WTC11 (cell line): ENCODE measurements around the gene CD320.

Source experiments
- CBFB ChIP-seq: sonication (generic); formaldehyde crosslinking; IDR thresholded peaks from 2 replicates; pipeline ENCODE4 v1.8.1; 2022; ENCODE audit warnings: mild to moderate bottlenecking, low read depth, missing genetic modification reagents
- CTCF ChIP-seq: fragments of 200-600 bp; IDR thresholded peaks from 2 replicates; pipeline ENCODE4 v1.8.0; 2022; ENCODE audit warnings: antibody characterized with exemption
- ETV6 ChIP-seq: sonication (generic); formaldehyde crosslinking; IDR thresholded peaks from 2 replicates; pipeline ENCODE4 v1.8.1; 2022; ENCODE audit warnings: mild to moderate bottlenecking, missing genetic modification reagents
- MXD4 ChIP-seq: fragments of 250-450 bp; sonication (Bioruptor Pico); IDR thresholded peaks from 2 replicates; pipeline ENCODE4 v1.8.0; 2021; ENCODE audit warnings: mild to moderate bottlenecking, moderate library complexity, borderline replicate concordance
- NR3C1 ChIP-seq: sonication (generic); formaldehyde crosslinking; conservative IDR thresholded peaks from 2 replicates; pipeline ENCODE4 v1.8.1; 2023; ENCODE audit warnings: low read depth, mild to moderate bottlenecking, missing genetic modification reagents
- SMAD4 ChIP-seq: sonication (generic); formaldehyde crosslinking; IDR thresholded peaks from 2 replicates; pipeline ENCODE4 v1.8.0; 2022; ENCODE audit warnings: mild to moderate bottlenecking, missing genetic modification reagents
- STAT6 ChIP-seq: sonication (generic); formaldehyde crosslinking; conservative IDR thresholded peaks from 2 replicates; pipeline ENCODE4 v1.8.1; 2023; ENCODE audit warnings: mild to moderate bottlenecking, low read depth, missing genetic modification reagents, moderate library complexity
- TEAD4 ChIP-seq: sonication (generic); formaldehyde crosslinking; IDR thresholded peaks from 2 replicates; pipeline ENCODE4 v1.8.0; 2022; ENCODE audit warnings: mild to moderate bottlenecking, missing genetic modification reagents
- TF ChIP-seq, protein P1 (sequence below): sonication (generic); formaldehyde crosslinking; IDR thresholded peaks from 2 replicates; pipeline ENCODE4 v1.8.1; 2023; ENCODE audit warnings: mild to moderate bottlenecking, missing genetic modification reagents, borderline replicate concordance

DNA sequence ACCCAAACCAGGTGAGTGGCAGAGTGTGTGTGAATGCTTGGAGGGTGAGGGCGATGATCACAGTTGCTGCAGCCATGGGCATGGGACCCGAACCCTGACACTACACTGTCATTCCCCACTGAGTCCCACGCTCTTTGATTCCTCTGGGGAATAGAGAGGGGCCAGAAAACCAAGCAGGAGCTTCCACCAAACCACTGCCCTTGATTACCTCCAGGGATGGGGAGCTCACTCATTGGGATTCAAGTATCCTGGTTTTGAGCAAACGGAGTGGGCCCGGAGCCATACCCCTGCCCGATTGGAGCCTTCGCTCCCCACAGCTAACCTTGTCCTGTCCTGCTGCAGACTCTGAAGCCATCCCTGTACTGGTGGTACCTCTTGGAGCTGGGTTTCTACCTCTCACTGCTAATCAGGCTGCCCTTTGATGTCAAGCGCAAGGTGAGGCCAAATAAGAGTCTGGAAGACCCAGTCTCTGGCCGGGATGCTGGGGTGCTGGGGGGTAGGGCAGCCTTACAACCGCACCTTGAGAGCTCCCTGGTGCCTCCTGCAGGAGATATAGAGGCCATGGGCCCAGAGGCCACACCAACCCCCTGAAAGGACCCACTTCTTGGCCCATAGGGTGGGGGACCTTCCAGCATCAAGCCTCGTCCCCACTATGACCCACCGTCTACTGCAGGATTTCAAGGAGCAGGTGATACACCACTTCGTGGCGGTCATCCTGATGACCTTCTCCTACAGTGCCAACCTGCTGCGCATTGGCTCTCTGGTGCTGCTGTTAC is 51.7 kb downstream of the CD320 start:
- TF ChIP-seq ETV6 (CRISPR knock-in tag) (no peak), TEAD4 (no peak), NR3C1 (CRISPR knock-in tag) (no peak), CTCF (no peak), CBFB (CRISPR knock-in tag) (no peak), STAT6 (CRISPR knock-in tag) (no peak), MXD4 (no peak), SMAD4 (CRISPR knock-in tag) (no peak)
- TF ChIP-seq, protein P1, sequence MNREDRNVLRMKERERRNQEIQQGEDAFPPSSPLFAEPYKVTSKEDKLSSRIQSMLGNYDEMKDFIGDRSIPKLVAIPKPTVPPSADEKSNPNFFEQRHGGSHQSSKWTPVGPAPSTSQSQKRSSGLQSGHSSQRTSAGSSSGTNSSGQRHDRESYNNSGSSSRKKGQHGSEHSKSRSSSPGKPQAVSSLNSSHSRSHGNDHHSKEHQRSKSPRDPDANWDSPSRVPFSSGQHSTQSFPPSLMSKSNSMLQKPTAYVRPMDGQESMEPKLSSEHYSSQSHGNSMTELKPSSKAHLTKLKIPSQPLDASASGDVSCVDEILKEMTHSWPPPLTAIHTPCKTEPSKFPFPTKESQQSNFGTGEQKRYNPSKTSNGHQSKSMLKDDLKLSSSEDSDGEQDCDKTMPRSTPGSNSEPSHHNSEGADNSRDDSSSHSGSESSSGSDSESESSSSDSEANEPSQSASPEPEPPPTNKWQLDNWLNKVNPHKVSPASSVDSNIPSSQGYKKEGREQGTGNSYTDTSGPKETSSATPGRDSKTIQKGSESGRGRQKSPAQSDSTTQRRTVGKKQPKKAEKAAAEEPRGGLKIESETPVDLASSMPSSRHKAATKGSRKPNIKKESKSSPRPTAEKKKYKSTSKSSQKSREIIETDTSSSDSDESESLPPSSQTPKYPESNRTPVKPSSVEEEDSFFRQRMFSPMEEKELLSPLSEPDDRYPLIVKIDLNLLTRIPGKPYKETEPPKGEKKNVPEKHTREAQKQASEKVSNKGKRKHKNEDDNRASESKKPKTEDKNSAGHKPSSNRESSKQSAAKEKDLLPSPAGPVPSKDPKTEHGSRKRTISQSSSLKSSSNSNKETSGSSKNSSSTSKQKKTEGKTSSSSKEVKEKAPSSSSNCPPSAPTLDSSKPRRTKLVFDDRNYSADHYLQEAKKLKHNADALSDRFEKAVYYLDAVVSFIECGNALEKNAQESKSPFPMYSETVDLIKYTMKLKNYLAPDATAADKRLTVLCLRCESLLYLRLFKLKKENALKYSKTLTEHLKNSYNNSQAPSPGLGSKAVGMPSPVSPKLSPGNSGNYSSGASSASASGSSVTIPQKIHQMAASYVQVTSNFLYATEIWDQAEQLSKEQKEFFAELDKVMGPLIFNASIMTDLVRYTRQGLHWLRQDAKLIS (CRISPR knock-in tag): no peak
